Vagina (tissue), 1 donor: ENCODE measurements around the gene GINS3. TPM values are rescaled to one million over a fixed set of nuclear protein-coding genes. Genes with fewer than 3 reads are reported as not detected.

Experiments used
- small RNA-seq: library from RNA; depleted of rRNA; stranded (forward); fragments of <200 nt; gene quantifications from one replicate; pipeline ENCODE3, GENCODE V24; 2016
- total RNA-seq: library from RNA; depleted of rRNA; stranded (reverse); fragments of >200 nt; gene quantifications from one replicate; pipeline ENCODE4 v1.2.3, GENCODE V29; 2016

GINS3 gene
- total RNA-seq, 1 donor from 2014 or later, result 7.4 TPM

Small RNAs within 50 kb of the gene (small RNA-seq; reads per million reads assigned to genes)
- gene RNU6-1110P (not detected), gene RNU6-269P (not detected)

Other genes with a start within 250 kb of the GINS3 start
- gene CSNK2A2, start 194.4 kb upstream of the GINS3 start, total RNA-seq, result 28.5 TPM
- gene PRSS54, start 97.4 kb upstream of the GINS3 start, total RNA-seq, result not detected
- gene NDRG4, start 107.7 kb downstream of the GINS3 start, total RNA-seq, result 128 TPM
- 79.1 TPM for gene SETD6, start 123.0 kb downstream of the GINS3 start, total RNA-seq
- 115 TPM for gene CNOT1, start 237.4 kb downstream of the GINS3 start, total RNA-seq